ENCODE measurements around the gene TTC7B.

Gene TTC7B

GRCh38 chr14:90509403-90509802, 306.8 kb downstream of the TTC7B start:
- no peak for DNase-seq (ENCODE audit: low read depth in 2 of 2)

DNA sequence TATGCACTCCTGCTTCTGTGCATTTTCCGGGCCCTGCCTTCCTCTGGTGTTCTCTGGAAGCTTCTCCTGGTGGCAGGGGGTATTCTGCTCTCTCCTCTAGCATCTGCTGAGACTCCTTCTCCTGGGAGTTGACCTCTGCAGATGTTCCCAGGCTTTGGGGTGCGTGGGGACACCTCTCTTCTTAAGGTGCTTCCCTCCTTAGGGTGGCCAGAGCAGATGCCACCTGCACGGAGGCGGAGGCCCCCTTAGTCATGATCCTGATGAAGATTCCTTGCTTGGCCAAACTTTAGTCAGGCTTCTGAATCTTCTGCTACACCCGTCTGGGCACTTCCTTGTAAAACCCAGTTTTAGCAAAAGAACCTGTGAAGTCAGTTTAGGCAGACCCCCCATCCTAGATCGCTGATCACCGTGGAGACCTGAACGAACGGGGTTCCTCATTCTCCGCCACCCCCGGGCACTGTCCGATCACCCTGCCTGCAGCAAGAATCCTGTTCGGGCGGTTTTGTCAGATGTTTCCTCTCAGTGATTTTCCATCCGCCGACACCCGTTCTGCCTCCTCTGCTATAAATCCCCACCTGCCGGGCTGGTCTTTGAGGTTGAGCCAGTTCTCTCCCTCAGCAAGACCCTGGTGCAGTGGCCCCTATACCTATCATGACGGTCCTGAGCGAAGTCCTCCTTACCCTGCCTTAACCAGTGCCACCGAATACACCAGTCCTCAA, 307.5 kb downstream of the TTC7B start:
- DNase-seq (ENCODE audit: low read depth in 2 of 2) = no peak

DNA sequence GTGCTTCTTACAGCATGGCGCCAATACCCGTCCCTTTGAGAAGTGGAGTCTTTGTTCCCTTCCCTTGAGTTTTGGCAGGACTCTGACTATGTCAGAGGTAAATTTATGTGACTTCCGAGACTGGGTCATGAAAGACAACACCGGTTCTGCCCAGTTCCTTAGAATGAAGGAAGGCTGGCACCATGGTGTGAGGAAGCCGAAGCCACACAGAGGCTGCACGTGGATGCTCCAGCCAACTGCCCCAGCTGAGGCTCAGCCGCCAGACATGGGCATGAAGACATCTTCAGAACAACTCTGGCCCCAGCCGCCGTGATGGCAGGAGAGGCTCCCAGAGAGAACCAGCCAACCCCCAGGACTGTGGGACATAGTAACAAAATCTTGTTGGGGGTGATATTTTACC, 308.2 kb downstream of the TTC7B start:
- DNase-seq (ENCODE audit: low read depth in 2 of 2) = no peak

- DNase-seq (ENCODE audit: low read depth in 2 of 2) = no peak
Measured at GRCh38 chr14:90507428-90507827, 308.8 kb downstream of the TTC7B start.

- no peak for DNase-seq (ENCODE audit: low read depth in 2 of 2)
Measured at GRCh38 chr14:90506748-90507147, 309.5 kb downstream of the TTC7B start.

- no peak for DNase-seq (ENCODE audit: low read depth in 2 of 2)
Measured at GRCh38 chr14:90505531-90505930, 310.7 kb downstream of the TTC7B start.

GRCh38 chr14:90504643-90505042, 311.6 kb downstream of the TTC7B start:
- no peak for DNase-seq (ENCODE audit: low read depth in 2 of 2)

DNA sequence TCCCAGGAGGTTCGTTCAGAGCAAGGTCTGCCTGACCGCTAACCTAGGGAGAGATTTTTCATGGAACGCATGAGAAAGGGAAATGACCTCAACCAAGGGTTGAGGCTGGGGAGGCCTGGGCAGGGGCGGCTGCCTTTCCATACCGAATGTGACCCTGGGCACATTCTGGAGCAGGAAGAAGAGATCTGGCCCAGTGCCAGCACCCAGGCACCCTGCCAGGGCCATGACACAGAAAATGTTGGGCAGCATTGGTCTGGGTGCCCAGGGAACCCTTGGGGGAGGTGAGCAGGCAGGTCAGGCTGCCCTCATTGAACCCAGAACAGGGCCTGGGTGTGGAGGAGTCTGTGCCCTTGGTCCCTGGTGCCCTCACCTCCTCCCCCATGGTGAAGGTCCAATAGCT, 312.6 kb downstream of the TTC7B start:
- DNase-seq (ENCODE audit: low read depth in 2 of 2) = no peak

DNA sequence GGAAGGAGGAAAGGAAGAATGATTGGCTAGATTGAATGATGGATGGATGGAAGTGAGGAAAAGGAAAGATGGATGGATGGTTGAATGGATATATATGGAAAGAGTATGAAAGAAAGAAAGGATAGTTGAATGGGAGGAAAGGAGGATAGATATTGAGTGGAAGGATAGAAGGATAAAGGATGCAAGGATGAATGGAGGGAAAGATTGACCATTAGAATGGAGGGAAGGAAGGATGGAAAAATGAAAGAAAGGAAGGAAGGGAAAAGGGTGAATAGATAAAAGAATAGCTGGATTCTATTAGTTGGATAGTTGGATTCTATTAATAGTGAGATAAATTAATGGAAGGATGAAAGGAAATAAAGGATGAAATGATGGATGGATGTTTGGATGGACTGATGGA, 313.5 kb downstream of the TTC7B start:
- DNase-seq (ENCODE audit: low read depth in 2 of 2) = no peak

DNA sequence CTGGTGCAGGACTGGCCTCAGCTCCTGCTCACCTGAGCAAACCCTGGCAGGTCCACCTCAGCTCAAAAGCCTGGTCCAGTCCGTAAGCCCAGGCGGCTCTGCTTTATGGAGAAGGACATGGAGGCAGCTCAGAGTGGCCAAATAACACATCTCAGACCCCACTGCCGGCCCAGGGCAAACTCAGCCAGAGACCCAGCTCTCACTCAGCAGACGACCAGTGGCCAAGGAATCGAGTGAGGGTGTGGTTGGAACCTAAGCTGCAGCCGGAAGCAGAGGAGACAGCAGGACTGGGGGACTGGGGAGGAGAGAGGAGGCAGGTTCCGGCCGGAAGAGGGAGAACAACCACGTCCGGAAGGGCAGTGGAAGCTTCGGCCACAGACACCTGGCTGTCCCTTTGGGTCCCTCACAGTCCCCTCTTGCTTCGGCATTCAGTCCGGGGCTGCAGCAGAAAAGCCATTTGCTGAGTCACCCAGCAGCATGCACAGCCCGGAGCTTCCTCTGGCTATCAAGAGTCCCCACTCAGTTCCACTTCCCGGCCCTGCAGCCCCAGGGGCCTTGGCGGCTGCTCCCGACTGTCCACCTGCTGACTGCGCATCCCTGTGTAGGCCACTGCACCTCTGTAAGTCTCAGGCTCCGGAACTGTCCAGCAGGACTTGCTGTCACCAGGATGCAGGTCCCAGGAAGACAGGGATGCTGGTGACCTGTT, 315.4 kb downstream of the TTC7B start:
- DNase-seq (ENCODE audit: low read depth in 2 of 2) = no peak

- DNase-seq (ENCODE audit: low read depth in 2 of 2) = no peak
Measured at GRCh38 chr14:90499908-90500664, 316.1 kb downstream of the TTC7B start.

GRCh38 chr14:90499121-90499520, 317.1 kb downstream of the TTC7B start:
- DNase-seq (ENCODE audit: low read depth in 2 of 2) = no peak

- DNase-seq (ENCODE audit: low read depth in 2 of 2) = no peak
Measured at GRCh38 chr14:90498198-90498597, 318.0 kb downstream of the TTC7B start.

DNA sequence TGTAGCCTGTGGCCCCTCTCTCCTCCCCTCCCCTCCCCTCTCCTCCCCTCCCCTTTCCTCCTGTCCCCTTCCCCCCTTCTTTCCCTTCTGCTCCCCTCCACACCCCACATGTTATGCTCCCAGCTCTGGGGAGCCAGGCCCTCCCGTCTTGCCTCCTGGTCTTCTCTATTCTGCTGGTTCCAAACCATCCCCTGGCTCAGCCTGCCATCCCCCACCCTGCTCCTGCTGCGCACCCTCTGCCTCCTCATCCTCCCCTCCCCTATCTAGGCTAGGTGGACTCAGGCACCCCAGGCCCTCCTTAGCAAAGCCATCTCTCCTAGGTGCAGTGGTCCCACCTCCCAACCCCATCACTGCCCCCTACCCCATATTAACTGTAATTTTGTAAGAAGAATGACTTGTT, 319.9 kb downstream of the TTC7B start:
- no peak for DNase-seq (ENCODE audit: low read depth in 2 of 2)

DNA sequence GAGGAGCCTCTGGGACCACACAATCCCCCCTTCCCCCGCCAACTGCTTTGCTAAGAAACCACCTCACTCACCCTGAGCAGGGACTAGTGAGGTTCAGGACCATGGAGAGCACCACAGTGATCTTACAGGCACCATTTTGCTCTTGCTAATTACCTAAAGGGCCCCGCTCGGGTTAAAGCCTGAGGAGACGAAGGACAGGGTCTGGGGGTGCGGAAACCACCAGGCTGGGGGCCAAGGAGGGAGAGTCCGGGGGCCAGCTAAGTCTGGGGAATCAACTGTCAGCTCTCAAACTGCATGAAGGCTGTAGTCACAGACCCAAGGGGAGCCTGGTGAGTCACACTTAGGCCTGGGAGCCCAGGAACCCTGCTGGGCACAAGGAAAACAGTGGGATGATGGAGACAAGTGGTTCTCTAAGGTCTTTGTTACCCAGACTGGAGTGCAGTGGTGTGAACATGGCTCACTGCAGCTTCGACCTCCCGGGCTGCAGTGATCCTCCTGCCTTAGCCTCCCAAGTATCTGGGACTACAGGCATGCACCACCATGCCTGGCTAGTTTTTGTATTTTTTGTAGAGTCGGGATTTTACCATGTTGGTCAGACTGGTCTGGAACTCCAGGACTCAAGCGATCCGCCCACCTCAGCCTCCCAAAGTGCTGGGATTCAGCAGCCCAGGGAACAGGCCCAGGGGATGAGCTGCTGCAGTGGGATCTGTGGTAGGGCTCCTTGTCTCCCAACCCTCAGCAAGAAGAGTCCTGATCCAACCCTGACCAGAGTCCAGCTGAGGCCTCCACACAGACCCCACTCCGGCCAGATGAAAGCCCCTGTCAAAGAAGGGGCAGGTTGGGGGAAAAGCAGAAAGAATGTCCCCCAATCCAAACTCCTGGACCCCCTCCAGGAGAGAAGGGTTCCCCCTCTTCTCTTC, 320.6 kb downstream of the TTC7B start:
- DNase-seq (ENCODE audit: low read depth in 2 of 2) = peak in 1 of 2 experiments; percentile 23

- DNase-seq (ENCODE audit: low read depth in 2 of 2) = no peak
Measured at GRCh38 chr14:90491911-90492531, 324.2 kb downstream of the TTC7B start.

DNA sequence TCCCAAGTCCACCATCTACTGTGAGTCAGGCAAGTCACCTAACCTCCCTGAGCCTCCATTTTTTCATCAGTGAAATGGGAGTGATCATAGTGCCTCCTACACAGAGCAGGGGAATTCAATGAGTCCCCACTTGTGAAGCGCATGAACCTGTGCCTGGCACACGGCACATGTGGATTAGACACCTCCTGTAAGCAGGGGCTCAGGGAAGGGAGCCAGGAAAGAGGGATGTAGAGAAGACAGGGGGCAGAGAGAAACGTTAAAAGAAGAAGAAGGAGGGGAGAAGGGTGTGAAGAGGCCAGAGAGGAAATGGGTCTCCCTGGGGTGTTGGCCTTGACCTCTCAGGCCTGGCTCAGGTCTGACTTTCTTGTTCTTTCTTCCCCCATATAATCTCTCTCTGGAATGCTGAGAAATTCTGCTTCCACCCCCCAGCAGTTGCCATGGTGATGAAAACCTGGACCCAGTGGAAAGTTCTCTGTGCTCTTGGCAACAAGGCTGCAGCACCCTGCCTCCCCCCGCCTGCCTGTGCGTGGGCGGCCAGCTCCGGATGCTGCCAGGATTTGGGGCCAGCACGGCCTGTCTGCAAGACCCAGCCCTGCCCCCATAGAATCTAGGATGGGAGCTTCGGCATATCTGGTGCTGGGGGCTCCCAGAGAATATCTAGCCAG, 324.9 kb downstream of the TTC7B start:
- no peak for DNase-seq (ENCODE audit: low read depth in 2 of 2)

- no peak for DNase-seq (ENCODE audit: low read depth in 2 of 2)
Measured at GRCh38 chr14:90490720-90491050, 325.5 kb downstream of the TTC7B start.

DNA sequence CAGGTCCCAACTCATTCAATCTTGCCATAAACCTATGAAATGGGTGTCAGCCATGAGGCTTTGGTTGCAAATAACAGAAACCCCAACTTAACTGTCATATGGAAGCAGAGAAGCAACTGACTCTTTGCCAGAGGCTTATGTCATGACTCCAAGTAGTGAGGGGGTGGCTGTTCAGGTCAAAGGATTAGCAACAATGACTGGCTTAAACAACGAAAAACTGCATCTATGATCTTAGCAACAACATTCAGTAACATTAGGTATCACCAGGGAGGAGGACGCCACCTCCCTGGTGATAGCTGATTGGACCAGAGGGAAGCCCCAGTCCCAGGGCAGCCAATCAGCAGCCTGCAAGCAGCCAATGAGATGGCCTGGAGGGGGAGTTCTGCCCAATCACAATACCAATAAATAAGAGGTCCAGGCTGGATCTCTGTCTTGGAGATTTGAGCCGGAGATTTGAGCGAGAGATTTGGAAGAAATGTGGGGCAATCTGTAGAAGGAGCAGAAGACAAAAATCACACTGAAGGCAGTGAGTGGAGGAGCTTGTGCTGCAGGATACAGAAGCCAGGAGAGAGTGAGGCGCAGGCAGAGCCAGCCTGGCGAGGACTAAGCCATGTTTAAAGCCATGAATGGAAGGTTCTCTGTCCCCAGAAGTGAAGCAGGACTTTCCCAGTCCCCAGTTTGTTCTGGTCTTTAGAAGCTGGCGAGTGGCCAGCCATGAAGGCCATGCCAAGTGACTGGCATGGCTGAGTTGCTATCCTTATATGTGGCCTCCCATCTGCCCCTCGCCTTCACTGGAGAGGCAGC, 326.1 kb downstream of the TTC7B start:
- no peak for DNase-seq (ENCODE audit: low read depth in 2 of 2)

DNA sequence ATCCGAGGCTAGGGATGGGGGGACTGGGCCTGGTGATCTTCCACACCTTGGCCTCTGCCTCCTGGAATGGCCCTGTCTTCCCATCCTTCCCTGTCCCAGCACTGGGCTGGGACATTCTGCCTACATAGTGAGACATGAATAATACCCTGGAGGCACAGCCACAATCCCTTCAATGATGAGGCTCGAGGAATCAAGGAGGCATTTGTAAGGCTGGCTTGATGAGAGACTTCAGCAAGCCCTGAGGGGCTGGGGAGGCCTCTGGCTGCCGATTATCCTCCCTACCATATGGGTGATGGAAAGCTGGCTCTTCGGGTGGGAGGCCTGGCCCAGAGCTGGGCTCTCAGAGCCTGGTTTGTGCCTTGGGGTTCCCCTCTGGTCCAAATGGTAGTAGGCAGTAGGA, 326.9 kb downstream of the TTC7B start:
- DNase-seq (ENCODE audit: low read depth in 2 of 2) = no peak

Data from stimulated activated CD4-positive, alpha-beta T cell treated with anti-CD3 and anti-CD28 coated beads, Interleukin-12 subunit alpha, Interleukin-12 subunit beta, amount 100 ng/mL, for 24 hours (primary cell).